Activated naive CD8-positive, alpha-beta T cell treated with anti-CD3 and anti-CD28 coated beads for 36 hours (primary cell): Measurements from ENCODE around the gene KCNQ1. TPM values are rescaled to one million over a fixed set of nuclear protein-coding genes. Genes with fewer than 3 reads are reported as not detected.

Experiments used
- DNase-seq: peaks from one replicate; pipeline ENCODE4 v3.0.0; 2021
- H3K27ac Mint-ChIP-seq: one replicate; pipeline ENCODE4 v1.8.0; 2022; ENCODE audit warnings: mild to moderate bottlenecking, moderate library complexity, mixed read lengths
- H3K27me3 Mint-ChIP-seq: one replicate; pipeline ENCODE4 v1.8.0; 2022; ENCODE audit warnings: mild to moderate bottlenecking, mixed read lengths
- H3K36me3 Mint-ChIP-seq: one replicate; pipeline ENCODE4 v1.8.0; 2021; ENCODE audit warnings: mild to moderate bottlenecking, mixed read lengths
- H3K4me1 Mint-ChIP-seq: one replicate; pipeline ENCODE4 v1.8.0; 2021; ENCODE audit warnings: mixed read lengths
- H3K4me3 Mint-ChIP-seq: one replicate; pipeline ENCODE4 v1.8.0; 2022; ENCODE audit warnings: mild to moderate bottlenecking, moderate library complexity, mixed read lengths
- H3K9me3 Mint-ChIP-seq: one replicate; pipeline ENCODE4 v1.8.0; 2022; ENCODE audit warnings: mixed read lengths
- total RNA-seq, 2 experiments: library from RNA; stranded (reverse); gene quantifications; one replicate each; pipeline ENCODE4 v1.2.3, GENCODE V29; 2021

KCNQ1 gene
- total RNA-seq, 2 experiments from 2014 or later = 6.7 to 9.6 TPM

DNA sequence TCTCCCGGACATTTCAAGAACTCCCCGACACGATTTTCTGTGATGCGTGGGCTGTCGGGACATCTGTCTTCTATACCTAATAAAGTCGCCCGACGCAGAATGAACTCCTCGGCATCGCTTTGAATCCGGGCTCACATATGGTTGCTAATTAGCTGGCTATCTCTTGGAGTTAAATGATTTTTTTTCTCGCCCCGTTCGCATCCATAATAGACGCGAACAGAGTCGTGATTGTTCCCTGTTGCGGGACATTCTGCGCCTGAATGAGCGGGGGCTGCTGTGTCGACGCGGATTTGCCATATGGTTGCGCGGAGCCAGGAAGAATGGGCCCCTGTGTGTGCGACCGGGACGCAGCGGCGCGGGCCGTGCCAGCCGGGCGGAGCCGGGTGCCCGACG lies 424.3 kb downstream of the KCNQ1 start:
- Mint-ChIP-seq H3K4me3 (no peak overlapping the region), H3K36me3 (no peaks in the 10 kb centered on the region), H3K27ac (no peak overlapping the region), H3K4me1 (peaks cover 13% of the 10 kb centered on the region), H3K27me3 (peaks cover 57% of the 10 kb centered on the region), H3K9me3 (no peaks in the 10 kb centered on the region)
- no peak for DNase-seq

DNA sequence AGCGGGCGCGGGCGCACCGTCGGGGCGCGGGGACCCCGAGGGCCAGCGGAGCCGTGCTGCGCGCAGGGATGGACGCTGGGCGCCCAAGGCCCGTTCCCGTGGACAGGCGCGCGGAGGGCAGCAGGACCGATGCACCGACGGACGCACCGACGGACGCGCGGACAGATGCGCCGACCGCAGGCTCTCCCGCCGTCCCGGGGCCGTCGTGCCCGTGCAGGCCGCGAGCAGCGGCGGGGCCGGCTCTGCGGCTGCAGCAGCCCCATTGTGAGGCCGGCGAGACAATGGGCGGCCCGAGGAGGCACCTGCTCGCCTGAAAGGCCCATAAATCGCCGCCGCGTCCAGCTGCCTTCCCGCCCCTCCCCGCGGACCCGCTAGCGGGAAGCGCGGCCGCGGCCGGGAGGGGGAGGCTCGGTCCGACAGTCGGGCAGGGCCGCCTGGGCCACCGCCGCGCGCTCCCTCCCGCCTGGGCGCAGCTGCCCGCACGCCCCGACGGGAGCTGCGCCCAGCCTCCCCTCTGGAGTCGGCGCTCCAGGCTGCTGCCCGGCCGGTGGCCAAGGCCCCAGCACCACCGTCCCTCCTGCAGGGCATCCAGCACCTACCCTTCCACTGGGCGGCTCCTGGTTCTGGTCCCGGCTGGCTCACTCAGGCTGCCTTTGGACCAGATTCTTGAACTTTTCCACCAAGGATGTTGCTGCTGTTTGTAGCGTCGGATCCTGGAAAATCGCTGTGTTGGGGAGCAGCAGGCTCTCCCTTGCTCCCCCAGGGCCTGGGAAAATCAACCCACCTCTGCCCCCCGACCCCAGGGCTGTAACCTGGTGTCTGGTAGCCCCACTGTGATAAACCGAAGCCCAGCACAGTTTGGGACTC lies 425.0 kb downstream of the KCNQ1 start:
- no peak overlapping the region for H3K27ac Mint-ChIP-seq
- no peak for DNase-seq
- H3K4me3 Mint-ChIP-seq = no peak overlapping the region
- H3K9me3 Mint-ChIP-seq = no peaks in the 10 kb centered on the region
- H3K36me3 Mint-ChIP-seq = no peaks in the 10 kb centered on the region
- H3K4me1 Mint-ChIP-seq = peaks cover 13% of the 10 kb centered on the region
- peaks cover 50% of the 10 kb centered on the region for H3K27me3 Mint-ChIP-seq

DNA sequence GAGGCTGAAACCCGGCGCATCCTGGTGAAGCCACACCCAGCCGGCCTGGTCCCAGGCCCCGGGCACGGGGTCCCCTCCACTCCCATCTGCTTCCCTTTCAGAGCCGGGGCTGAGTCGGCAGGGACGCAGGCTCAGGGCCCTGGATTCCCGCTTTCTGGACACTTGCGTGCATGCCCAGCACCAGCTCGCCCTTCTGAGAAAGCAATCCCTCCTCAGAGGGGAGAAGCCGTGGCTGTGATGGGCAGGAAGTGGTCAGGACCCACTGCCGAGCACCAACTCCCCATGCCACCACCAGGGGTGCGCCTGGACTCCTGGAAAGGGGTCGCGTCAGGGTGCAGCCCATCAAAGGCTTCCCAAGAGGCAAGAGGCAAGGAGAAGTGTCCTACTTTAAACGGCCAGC lies 425.7 kb downstream of the KCNQ1 start:
- no peaks in the 10 kb centered on the region for H3K9me3 Mint-ChIP-seq
- peaks cover 13% of the 10 kb centered on the region for H3K4me1 Mint-ChIP-seq
- H3K4me3 Mint-ChIP-seq = no peak overlapping the region
- no peak for DNase-seq
- no peaks in the 10 kb centered on the region for H3K36me3 Mint-ChIP-seq
- H3K27me3 Mint-ChIP-seq = peaks cover 47% of the 10 kb centered on the region
- no peak overlapping the region for H3K27ac Mint-ChIP-seq

DNA sequence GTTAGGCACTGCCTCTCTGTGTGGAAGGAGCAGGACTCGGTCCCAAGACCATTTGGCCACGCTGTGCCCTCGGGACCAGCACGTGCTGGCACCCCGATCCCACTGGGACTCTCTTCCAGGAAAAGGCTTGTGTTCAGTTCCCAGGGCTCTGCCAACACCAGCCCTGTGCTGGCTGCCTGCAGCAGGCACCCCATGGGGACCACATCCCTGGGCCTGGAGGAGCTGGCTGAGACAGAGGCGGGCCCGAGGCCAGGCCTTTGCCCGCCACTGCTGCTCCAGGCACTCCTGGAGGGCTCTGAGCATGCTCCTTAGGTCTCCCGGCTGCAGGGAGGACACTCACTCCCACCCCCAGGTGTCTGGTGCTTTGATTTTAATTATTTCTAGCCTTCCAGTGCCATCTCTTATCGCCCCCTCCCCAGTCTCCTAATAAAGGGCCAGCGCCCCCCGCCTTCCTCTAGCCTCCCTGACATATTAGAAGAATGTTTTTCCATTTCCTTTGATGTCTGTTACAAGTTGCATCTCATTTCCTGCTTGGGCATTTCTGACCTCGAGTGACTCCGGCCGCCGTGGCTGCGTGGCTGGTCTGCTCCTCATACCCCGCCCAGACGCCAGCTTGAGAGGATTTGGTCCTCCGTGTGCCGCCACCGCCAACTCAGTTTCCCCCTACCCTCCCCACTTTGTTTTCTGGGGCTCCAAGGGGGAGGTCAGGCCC lies 426.3 kb downstream of the KCNQ1 start:
- H3K9me3 Mint-ChIP-seq = no peaks in the 10 kb centered on the region

DNA sequence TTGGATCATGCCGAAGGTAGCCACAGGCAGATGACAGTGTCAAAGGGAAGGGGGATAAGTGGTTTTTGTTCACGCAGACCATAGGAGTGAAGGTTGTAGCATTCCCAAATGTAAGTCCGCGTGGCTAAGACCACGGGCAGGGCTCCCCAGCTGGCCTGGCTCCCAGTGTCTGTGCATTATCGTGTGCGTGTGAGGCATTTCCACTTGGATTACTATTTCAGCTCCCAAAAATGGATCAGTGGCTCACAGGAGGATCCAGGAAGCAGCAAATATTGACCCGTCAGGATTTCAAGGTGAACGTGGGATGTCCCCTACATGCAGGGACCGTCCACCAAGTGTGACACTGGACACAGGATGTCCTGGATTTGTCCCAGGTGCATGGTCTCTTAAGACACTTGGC lies 430.2 kb downstream of the KCNQ1 start:
- Mint-ChIP-seq H3K9me3 (no peaks in the 10 kb centered on the region), H3K4me1 (peaks cover 9% of the 10 kb centered on the region), H3K4me3 (no peak overlapping the region), H3K27ac (no peak overlapping the region), H3K27me3 (peaks cover 20% of the 10 kb centered on the region), H3K36me3 (no peaks in the 10 kb centered on the region)
- no peak for DNase-seq

More for the DNA sequence above, 426.3 kb downstream of the KCNQ1 start:
- Mint-ChIP-seq H3K27me3 (peaks cover 47% of the 10 kb centered on the region), H3K4me1 (peaks cover 13% of the 10 kb centered on the region), H3K4me3 (no peak overlapping the region), H3K36me3 (no peaks in the 10 kb centered on the region), H3K27ac (no peak overlapping the region)
- no peak for DNase-seq

DNA sequence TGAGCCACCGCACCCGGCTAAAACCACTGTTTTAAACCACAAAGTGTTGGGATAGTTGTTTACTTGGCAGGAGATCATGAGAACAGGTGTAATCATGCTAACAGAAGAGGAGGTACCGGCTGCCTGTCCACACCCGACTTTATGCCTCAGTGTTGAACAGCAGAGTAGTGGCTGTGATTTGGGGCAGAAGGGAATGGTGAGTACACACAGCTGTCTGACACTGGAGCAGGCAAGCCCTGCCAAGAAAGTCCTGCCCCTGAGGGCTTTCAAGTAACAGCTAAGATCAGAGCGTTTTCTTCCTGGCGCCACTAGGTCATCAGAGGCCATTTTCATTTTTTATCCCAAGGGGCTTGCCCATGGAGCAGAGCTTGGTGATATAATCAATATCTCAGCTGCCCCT lies 432.7 kb downstream of the KCNQ1 start:
- H3K4me1 Mint-ChIP-seq = no peaks in the 10 kb centered on the region
- no peak overlapping the region for H3K4me3 Mint-ChIP-seq
- no peak overlapping the region for H3K27ac Mint-ChIP-seq
- H3K9me3 Mint-ChIP-seq = no peaks in the 10 kb centered on the region
- H3K36me3 Mint-ChIP-seq = no peaks in the 10 kb centered on the region
- H3K27me3 Mint-ChIP-seq = no peaks in the 10 kb centered on the region
- DNase-seq = no peak

DNA sequence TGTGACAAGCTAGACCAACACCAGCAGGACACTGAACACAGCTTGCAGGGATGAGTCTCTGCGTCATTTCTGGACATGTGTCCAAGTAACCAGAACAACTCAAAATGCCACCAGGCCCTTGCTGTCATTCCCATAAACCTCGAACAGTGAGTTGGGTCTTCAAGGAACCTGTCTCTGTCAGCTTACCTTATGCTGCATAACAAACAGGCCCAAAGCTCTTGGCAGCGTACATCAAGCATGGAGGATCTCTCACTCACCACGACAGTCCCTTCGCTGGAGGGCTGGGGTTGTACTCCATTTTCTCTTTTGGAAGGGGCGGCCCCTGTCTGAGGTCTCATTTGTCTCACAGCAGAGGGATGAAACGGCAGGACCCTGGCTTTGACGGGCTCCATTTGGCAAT lies 434.0 kb downstream of the KCNQ1 start:
- DNase-seq = no peak

DNA sequence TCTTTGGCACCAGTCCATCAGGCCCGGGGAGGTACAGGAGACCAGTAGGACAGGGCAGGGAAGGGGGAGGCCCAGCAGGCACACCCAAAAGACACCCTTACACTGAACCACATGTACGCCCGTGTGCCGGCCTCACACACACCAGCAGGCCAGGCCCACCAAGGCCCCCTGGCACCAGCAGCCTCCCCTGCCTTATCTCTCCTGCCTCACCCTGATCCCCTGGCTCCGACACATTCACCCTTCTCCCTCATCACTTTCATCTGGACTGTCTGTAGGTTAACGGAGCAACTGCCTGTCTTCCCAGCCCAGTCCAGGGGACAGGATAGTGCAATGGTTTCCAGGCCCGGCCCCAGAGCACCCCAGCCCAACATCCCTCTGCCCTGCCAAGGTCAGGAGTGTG lies 435.8 kb downstream of the KCNQ1 start:
- Mint-ChIP-seq H3K27ac (no peak overlapping the region), H3K4me1 (peaks cover 3% of the 10 kb centered on the region), H3K27me3 (peaks cover 14% of the 10 kb centered on the region), H3K4me3 (no peak overlapping the region), H3K36me3 (no peaks in the 10 kb centered on the region), H3K9me3 (no peaks in the 10 kb centered on the region)
- DNase-seq = no peak

More for the DNA sequence above, 434.0 kb downstream of the KCNQ1 start:
- Mint-ChIP-seq H3K27me3 (peaks cover 10% of the 10 kb centered on the region), H3K4me1 (no peaks in the 10 kb centered on the region), H3K36me3 (no peaks in the 10 kb centered on the region), H3K9me3 (no peaks in the 10 kb centered on the region), H3K4me3 (no peak overlapping the region), H3K27ac (no peak overlapping the region)

DNA sequence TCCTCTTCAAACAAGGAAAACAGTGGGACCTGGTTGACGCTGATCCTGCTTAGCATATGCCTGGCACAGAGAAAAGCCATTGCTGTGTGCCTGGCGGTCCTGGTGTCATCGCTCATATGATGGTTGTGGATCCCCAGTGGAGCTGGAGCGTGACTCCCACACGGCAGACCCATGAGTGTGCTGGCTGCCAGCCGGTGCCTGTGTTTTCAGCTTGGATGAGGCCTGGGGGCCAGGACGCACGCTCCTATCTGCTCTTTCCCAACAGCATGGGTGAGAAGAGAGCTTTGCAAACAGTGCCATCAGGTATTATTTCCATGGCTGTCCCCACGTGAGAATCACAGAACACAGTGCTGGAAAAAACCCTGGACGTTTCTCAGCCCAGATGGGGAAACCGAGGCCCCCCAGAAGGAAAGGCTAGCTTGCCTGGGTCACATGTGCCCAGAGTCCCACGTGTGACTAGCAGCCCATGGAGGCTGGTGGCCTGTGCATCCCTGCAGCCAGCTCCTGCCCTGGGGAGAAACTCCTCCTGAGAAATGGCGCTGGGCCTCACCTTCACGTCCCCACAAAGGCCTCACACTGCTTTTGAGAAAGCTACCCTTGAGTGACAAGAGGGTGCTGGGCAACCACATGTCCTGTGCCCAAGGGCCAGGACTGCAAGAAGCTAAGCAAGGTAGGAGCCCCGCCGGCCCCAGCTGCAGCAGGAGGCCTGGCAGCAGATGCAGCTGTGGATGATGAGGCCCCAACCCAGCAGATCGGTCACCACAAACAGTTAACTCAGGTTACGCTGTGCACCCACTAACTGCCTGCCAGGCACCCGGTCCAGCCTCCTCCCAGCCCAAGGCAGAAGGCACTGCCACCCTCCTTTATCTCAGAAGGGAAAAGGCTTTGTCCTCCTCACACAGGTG lies 436.5 kb downstream of the KCNQ1 start:
- Mint-ChIP-seq H3K9me3 (no peaks in the 10 kb centered on the region), H3K27ac (no peak overlapping the region), H3K36me3 (no peaks in the 10 kb centered on the region), H3K4me1 (peaks cover 3% of the 10 kb centered on the region), H3K27me3 (peaks cover 14% of the 10 kb centered on the region), H3K4me3 (no peak overlapping the region)
- DNase-seq = no peak

DNA sequence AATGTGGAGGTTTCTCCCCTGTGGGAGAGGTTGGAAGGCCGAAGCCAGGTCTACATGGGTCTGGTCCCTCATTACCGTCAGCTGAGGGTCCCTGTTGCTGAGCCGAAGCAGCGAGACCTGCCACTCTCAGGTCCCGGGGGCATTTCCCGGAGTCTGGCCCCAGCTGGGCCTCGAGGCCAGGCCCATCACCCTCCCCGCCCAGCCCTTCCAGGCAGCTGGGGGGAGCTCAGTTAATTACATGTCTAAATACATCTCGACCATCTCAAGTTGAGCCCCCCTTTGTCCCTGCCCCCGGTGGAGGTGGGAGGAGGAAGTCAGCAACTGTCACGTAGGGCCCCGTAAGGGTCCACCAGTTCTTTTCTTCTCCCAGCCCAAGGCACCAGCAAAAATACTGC lies 437.2 kb downstream of the KCNQ1 start:
- Mint-ChIP-seq H3K36me3 (no peaks in the 10 kb centered on the region), H3K4me1 (peaks cover 6% of the 10 kb centered on the region), H3K27me3 (peaks cover 14% of the 10 kb centered on the region), H3K27ac (no peak overlapping the region), H3K9me3 (no peaks in the 10 kb centered on the region), H3K4me3 (no peak overlapping the region)
- no peak for DNase-seq

DNA sequence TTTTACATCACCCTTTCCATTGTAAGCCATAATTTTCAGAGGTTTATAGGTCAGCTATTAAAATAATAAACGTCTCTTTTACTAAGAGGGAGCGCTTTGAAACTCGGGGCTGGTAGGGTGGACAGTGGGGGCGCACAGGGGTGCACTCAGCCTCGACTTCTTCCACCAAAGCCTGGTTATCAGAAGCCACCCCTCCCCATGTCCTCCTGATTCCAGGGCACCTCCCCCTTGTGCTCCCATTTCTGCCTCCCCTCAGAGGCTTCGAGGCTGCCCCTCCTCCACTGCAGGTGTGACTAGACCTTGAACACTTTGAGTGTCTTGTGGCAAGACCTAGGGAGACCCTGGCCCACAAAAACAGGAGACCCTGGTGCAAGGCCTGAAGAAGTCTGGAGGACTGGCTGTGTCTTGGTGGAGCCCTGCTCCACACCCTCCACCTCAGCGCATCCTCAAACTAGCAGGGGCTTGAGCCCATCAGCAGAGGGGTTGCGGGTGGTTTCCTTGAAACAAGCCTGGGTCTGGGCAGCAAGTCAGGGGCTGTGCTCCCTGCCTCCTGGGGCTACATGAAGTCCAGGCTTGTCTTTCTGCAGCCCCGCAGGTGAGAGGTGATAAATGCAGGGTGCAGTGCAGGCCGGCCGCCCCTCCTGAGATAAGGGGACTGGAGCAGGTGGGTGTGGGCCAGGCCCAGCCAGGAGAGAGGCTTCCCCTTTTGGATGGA lies 437.7 kb downstream of the KCNQ1 start:
- H3K9me3 Mint-ChIP-seq = no peaks in the 10 kb centered on the region
- H3K4me3 Mint-ChIP-seq = peak overlapping the region; percentile 15
- H3K36me3 Mint-ChIP-seq = no peaks in the 10 kb centered on the region
- peaks cover 9% of the 10 kb centered on the region for H3K4me1 Mint-ChIP-seq
- no peak overlapping the region for H3K27ac Mint-ChIP-seq
- DNase-seq = no peak
- peaks cover 14% of the 10 kb centered on the region for H3K27me3 Mint-ChIP-seq

DNA sequence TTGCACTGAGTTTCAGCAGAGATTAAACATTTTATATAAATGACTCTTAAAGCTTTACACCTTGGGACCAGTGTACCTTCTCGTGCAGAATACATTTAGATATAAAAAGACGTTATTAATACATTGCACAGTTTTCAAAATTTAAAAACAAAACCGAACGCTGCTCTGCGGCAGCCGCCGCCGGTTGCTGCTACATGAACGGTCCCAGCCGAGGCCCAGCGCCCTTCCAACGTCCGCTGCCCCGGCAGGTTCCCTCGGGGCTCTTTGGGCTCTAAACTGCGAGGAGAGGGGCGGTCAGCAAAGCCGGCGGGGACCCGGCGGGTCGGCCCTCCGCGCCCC lies 438.8 kb downstream of the KCNQ1 start:
- Mint-ChIP-seq H3K27ac (no peak overlapping the region), H3K4me1 (peaks cover 12% of the 10 kb centered on the region), H3K36me3 (no peaks in the 10 kb centered on the region), H3K9me3 (no peaks in the 10 kb centered on the region), H3K27me3 (peaks cover 14% of the 10 kb centered on the region), H3K4me3 (no peak overlapping the region)
- DNase-seq = no peak

DNA sequence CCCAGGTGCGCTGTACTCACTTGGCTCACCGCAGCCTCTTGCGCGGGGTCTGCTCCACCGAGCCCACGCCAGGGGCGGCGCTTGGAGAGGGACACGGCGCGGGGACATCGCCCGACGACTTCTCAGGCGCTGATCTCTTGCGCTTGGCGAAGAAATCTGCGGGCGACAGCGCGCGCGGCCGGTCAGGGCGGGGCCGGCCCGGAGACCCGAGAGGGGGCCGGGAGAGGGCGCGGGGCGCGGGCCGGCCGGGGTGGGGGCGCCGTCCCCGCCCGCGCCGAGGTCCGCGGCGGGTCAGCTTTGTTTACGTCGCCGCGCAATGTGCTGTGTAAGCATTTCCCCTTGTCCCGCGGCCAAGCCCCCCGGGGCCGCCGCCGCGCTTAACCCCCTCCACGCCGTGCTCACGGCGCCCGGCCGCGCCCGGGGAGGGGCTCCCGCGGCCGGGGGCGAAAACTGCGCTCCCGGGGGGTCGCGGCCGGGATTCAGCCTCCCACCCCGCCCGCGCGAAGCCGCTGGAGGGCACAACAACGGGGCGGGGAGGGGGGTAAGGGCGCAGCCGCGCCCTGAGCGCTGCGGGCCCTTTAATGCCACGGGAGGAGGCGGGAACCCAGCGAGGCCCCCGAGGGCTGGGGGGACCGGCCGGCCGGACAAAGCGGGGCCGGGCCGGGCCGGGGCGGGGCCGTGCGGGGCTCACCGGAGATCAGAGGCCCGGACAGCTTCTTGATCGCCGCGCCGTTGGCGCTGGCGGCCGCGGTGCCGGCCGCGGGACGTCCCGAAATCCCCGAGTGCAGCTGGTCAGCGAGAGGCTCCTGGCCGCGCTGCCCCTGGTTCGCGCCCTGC lies 439.4 kb downstream of the KCNQ1 start:
- H3K9me3 Mint-ChIP-seq = no peaks in the 10 kb centered on the region
- DNase-seq = no peak
- peaks cover 14% of the 10 kb centered on the region for H3K27me3 Mint-ChIP-seq
- H3K4me3 Mint-ChIP-seq = no peak overlapping the region
- no peak overlapping the region for H3K27ac Mint-ChIP-seq
- no peaks in the 10 kb centered on the region for H3K36me3 Mint-ChIP-seq
- H3K4me1 Mint-ChIP-seq = peaks cover 12% of the 10 kb centered on the region
